ENCODE data around the gene PDSS1. TPM values are rescaled to one million over a fixed set of nuclear protein-coding genes. Genes with fewer than 3 reads are reported as not detected.
A peak's percentile ranks its signal among the peaks of the same experiment; 100 is the strongest.
"Not testable (repeated sequence)": the region's sequence is repeated elsewhere in the genome, so short reads cannot be mapped to it uniquely, and the experiment has no call there.

PDSS1 gene
- total RNA-seq, 1 experiment from 2014 or later, result 13.9 TPM

DNA sequence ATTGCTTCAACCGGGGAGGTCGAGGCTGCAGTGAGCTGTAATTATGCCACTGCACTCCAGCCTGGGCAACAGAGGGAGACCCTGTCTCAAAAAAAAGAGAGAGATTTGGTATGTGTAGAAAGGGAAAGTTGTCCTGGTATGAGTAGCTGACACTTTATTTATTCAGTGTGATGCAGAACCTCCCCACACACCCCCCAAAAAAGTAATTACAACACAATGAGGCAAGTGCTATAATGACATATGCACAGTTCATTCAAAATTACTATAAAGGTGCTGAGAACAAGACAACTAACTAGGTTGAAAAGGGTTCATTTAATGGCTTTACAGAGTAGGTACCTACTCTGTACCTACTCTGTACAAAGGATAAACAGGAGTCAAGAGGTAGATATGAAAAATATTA lies 80.2 kb downstream of the PDSS1 start:
- H3K9me3 ChIP-seq (replicated peaks), result no peaks in the 10 kb centered on the region
- no peaks in the 10 kb centered on the region for H3K36me3 ChIP-seq
- peaks cover 17% of the 10 kb centered on the region for H3K4me1 ChIP-seq (replicated peaks)
- no peak for DNase-seq (ENCODE audit: low read depth in 1 of 2, low spot score in 2 of 2)
- no peak overlapping the region for H3K4me3 ChIP-seq
- H3K27me3 ChIP-seq (replicated peaks), result no peaks in the 10 kb centered on the region
- H3K27ac ChIP-seq, result no peak overlapping the region

DNA sequence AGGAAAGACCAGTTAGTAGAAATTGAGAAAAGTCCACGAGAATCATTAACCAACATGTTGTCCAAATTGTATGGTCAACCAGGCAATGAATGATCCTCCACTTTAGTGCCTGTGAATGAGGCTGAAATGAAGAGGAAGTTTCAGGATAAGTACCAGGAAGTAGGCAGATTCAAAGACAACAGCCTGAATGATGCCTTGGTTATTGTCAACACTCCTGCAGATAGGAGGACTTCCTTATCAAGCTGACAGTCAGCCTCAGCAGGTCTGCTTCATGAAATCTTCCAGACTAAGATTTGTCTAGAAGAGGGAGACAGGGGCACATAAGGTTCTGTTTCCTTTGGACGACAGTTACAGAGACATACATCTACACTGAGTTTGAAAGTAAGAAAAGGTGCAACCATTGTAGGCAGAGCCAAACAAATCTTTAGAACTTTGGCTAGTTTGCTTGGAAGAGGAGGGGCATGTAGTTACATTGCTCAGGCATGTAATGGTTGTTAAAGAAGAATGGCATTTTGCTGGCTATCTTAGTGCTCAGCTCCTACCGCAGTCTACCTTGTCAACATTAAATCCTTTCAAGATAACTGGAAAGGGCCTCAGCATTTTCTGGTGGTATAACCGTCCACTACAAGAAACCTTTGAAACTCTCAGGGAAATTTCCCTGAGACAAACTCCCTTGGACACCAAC lies 81.8 kb downstream of the PDSS1 start:
- Histone ChIP-seq H3K4me1 (replicated peaks) (peaks cover 17% of the 10 kb centered on the region), H3K36me3 (no peaks in the 10 kb centered on the region), H3K9me3 (replicated peaks) (no peaks in the 10 kb centered on the region), H3K4me3 (no peak overlapping the region), H3K27ac (no peak overlapping the region), H3K27me3 (replicated peaks) (no peaks in the 10 kb centered on the region)
- DNase-seq (ENCODE audit: low read depth in 1 of 2, low spot score in 2 of 2), result no peak

DNA sequence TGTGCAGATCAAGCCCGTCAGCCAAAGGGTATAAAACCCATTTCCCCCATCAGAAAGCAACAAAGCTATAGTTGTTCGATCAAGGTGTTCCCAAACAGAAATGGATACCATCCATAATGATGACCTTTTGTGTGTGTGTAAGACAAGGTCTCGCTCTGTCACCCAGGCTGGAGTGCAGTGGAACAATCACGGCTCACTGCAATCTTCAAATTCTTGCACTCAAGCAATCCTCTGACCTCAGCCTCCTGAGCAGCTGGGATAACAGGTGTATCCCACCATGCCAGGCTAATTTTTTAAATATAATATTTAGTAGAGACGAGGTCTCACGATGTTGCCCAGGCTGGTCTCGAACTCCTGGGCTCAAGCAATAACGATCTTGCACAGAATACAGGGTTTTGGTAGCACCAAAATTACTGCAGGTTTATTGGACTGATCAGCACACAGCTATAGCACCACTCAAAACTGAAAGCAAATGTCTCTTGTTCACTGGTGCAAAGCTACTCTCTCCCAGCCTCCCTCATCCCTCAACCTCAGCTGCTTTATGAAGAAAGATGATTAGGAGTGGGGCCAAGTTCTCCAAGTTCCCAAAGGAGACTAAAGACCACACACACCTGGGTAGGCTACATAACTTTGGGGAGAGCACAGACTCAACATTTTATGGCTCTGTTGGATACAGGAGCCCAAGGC lies 82.7 kb downstream of the PDSS1 start:
- Histone ChIP-seq H3K9me3 (replicated peaks) (no peaks in the 10 kb centered on the region), H3K4me1 (replicated peaks) (peaks cover 17% of the 10 kb centered on the region), H3K27ac (peak overlapping the region; percentile 72; the same call in 1 of the 2 replicates), H3K36me3 (no peaks in the 10 kb centered on the region), H3K4me3 (no peak overlapping the region), H3K27me3 (replicated peaks) (no peaks in the 10 kb centered on the region)
- no peak for DNase-seq (ENCODE audit: low read depth in 1 of 2, low spot score in 2 of 2)

DNA sequence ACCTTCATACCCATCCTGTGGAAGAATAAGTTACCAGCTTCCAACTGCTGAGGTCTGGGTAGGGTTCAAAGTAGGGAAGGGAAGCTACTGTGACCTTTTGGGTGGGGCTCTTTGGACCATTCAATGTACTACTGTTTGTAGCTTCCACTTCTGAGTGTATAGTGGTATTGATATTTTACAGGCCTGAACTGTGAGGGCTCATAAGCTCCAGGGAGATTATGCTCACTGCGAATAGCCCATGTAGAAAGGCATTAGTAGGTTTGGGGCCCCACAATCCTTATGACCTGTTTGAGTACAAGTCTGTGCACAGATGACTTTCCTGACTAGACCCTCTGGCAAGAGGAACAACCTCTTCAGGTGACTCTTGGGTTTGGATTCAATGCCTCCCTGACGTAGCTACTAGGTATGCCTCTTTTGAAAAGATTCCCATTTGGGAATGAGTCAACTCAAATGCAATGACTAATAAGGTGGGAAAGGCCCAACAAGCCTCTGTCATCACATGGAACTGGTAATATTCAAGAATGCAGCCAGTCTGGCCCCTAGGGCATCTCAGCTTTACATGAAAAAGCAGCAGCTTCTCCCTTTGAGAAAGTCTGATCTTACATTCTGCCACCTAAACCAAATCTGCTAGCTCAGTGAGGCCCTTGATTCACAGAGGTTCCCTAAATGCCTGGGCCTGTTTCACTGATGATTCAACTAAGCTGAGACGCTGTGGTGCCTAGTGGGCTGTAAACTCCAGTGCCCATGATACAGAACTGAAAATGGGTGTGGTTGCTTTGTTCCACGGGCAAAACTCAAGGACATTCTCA lies 83.5 kb downstream of the PDSS1 start:
- no peaks in the 10 kb centered on the region for H3K27me3 ChIP-seq (replicated peaks)
- H3K4me1 ChIP-seq (replicated peaks), result peaks cover 17% of the 10 kb centered on the region
- H3K36me3 ChIP-seq, result no peaks in the 10 kb centered on the region
- H3K4me3 ChIP-seq, result no peak overlapping the region
- no peaks in the 10 kb centered on the region for H3K9me3 ChIP-seq (replicated peaks)
- DNase-seq (ENCODE audit: low read depth in 1 of 2, low spot score in 2 of 2), result peak; percentile 63 to 66
- peak overlapping the region; percentile 72 for H3K27ac ChIP-seq

DNA sequence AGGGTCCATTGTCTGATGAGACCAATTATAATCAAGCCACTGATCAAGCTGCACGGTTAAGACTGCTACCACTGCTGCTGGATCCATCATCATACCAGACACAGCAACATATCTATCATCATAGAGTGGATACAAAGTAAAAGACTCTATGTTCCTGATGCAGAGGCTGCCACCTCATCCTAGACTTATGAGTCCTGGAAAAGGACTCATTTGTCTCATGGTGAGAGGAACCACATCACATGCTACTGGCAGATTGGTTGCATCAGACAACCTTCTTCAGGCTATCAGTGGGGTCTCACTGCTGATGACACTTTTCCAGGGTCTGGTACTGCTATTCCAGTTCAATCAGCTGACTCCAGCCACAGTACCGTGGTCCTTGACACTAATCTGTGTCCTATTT lies 84.3 kb downstream of the PDSS1 start:
- peak in 1 of 2 experiments; percentile 7 for DNase-seq (ENCODE audit: low read depth in 1 of 2, low spot score in 2 of 2)
- Histone ChIP-seq H3K4me3 (no peak overlapping the region), H3K27me3 (replicated peaks) (no peaks in the 10 kb centered on the region), H3K4me1 (replicated peaks) (peaks cover 17% of the 10 kb centered on the region), H3K27ac (peak overlapping the region; percentile 72), H3K36me3 (no peaks in the 10 kb centered on the region), H3K9me3 (replicated peaks) (no peaks in the 10 kb centered on the region)

DNA sequence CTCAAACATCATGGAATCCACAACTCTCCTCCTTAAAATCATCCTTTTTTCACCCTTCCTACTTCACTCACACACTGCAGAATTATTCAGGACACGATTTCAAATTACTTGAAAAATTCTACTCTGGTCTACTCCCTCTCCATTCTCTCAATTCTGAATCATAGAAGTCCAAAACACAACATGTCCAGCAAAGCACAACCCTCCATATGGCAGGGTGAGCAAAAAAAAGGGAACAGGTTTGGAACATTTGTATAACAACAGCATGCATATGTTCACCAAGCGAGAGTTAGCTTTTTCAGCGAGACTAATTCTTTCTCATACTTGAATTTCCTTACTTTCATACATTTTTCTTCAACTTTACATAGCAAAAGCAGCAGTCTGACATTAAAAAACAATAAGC lies 89.9 kb downstream of the PDSS1 start:
- peaks cover 3% of the 10 kb centered on the region; the same call in 1 of the 2 replicates for H3K36me3 ChIP-seq
- no peak for DNase-seq (ENCODE audit: low read depth in 1 of 2, low spot score in 2 of 2)
- H3K27me3 ChIP-seq (replicated peaks), result no peaks in the 10 kb centered on the region
- H3K9me3 ChIP-seq (replicated peaks), result no peaks in the 10 kb centered on the region
- peaks cover 8% of the 10 kb centered on the region; the same call in 1 of the 2 replicates for H3K4me1 ChIP-seq (replicated peaks)
- no peak overlapping the region for H3K4me3 ChIP-seq
- no peak overlapping the region for H3K27ac ChIP-seq

DNA sequence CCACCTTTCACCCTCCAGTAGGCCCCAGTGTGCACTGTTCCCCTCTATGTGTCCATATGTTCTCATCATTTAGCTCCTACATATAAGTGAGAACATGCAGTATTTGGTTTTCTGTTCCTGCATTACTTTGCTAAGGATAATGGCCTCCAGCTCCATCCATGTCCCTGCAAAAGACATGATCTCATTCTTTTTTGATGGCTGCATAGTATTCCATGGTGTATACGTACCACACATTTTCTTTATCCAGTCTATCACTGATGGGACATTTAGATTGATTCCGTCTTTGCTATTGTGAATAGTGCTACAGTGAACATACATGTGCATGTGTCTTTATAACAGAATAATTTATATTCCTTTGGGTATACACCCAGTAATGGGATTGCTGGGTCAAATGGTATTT lies 92.3 kb downstream of the PDSS1 start:
- not testable (repeated sequence) for H3K4me3 ChIP-seq; H3K4me1 ChIP-seq (replicated peaks); H3K9me3 ChIP-seq (replicated peaks); H3K36me3 ChIP-seq; H3K27ac ChIP-seq; DNase-seq (ENCODE audit: low read depth in 1 of 2, low spot score in 2 of 2); H3K27me3 ChIP-seq (replicated peaks)

DNA sequence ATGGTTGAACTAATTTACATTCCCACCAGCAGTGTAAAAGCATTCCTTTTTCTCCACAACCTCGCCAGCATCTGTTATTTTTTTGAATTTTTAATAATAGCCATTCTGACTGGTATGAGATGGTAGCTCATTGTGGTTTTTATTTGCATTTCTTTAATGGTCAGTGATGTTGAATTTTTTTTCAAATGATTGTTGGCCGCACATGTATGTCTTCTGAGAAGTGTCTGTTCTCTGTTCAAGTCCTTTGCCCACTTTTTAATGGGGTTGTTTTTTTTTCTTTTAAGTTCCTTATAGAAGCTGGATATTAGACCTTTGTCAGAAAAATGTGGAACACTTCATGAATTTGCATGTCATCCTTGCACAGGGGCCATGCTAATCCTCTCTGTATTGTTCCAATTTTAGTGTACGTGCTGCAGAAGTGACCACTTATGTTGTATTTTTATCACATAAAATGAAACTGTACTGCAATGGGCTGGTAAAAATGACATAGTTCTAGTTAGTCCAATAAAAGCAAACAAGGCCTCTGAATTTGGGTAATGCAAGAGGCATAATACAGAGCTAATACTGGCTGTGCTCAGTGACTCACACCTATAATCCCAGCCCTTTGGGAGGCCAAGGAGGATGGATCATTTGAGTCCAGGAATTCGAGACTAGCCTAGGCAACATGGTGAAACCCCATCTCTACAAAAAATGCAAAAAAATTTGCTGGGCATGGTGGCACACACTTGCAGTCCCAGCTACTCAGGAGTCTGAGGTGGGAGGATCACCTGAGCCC lies 92.9 kb downstream of the PDSS1 start:
- H3K36me3 ChIP-seq, result peaks cover 3% of the 10 kb centered on the region; the same call in 1 of the 2 replicates
- DNase-seq (ENCODE audit: low read depth in 1 of 2, low spot score in 2 of 2), result no peak
- H3K27ac ChIP-seq, result no peak overlapping the region
- H3K4me3 ChIP-seq, result no peak overlapping the region
- no peaks in the 10 kb centered on the region for H3K9me3 ChIP-seq (replicated peaks)
- H3K27me3 ChIP-seq (replicated peaks), result no peaks in the 10 kb centered on the region
- H3K4me1 ChIP-seq (replicated peaks), result peaks cover 8% of the 10 kb centered on the region; the same call in 1 of the 2 replicates

DNA sequence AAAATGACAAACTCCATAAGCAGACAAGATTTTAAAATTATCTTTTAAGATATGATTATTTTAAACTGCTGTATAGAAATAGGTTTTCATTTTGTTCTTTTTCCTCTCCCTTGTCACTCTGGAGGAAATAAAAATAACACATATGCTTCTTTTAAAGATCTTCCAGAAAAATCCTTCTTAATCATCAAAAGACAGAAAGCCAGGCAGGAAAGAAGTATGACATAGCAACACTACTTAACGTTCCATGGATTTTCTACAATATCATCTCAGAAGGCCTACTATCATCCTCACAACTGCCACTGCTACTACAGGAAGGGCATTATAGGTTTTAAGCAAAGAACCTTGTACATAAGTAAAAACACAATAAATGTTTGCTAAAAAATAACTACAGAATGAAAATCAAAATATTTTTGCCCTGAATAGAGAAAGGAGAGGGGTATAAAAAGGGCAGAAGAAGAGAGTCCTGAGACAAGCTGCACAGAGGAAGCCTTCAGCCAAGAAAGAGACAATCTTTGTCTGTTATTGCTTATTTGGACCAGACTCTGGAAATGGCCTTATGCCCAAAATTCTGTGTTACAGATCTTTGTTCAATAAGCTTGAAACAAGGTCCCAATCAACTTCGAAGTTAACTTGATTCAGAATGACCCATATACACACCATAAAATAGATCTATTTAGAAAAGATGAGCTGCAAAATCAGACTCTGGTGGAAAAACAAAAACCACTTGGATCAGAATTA lies 95.4 kb downstream of the PDSS1 start:
- Histone ChIP-seq H3K9me3 (replicated peaks) (no peaks in the 10 kb centered on the region), H3K36me3 (peaks cover 3% of the 10 kb centered on the region; the same call in 1 of the 2 replicates), H3K4me3 (no peak overlapping the region), H3K27me3 (replicated peaks) (no peaks in the 10 kb centered on the region), H3K4me1 (replicated peaks) (peaks cover 8% of the 10 kb centered on the region; the same call in 1 of the 2 replicates), H3K27ac (no peak overlapping the region)
- DNase-seq (ENCODE audit: low read depth in 1 of 2, low spot score in 2 of 2), result no peak

Other genes with a start within 250 kb of the PDSS1 start
- 39.4 and 62.5 TPM in 2 replicates for gene ABI1, start 163.3 kb downstream of the PDSS1 start, total RNA-seq (2014; rRNA removed; shearing (Covaris generic))